ENCODE measurements around the gene KIAA2012.
A peak's percentile ranks its signal among the peaks of the same experiment; 100 is the strongest.

Gene KIAA2012

DNA sequence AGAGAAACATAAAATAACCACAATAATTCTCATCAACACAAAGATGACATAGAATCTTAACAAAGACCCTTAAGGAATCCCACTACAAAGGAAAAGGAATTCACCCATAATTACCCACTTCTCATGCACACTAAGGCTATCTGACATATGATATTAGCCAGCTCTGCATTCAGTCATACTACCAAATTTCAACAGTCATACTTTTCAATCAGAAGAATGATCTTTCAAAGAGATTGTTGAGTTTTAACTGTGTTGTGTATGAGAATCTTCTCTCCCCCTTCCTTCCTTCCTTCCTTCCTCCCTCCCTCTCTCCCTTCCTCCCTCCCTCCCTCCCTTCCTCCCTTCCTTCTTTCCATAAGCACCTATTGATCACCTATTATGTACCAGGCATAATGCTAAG is 22.4 kb upstream of the KIAA2012 start:
- no peak overlapping the region for H3K27ac ChIP-seq (ENCODE audit: low read length, poor library complexity, severe bottlenecking)

DNA sequence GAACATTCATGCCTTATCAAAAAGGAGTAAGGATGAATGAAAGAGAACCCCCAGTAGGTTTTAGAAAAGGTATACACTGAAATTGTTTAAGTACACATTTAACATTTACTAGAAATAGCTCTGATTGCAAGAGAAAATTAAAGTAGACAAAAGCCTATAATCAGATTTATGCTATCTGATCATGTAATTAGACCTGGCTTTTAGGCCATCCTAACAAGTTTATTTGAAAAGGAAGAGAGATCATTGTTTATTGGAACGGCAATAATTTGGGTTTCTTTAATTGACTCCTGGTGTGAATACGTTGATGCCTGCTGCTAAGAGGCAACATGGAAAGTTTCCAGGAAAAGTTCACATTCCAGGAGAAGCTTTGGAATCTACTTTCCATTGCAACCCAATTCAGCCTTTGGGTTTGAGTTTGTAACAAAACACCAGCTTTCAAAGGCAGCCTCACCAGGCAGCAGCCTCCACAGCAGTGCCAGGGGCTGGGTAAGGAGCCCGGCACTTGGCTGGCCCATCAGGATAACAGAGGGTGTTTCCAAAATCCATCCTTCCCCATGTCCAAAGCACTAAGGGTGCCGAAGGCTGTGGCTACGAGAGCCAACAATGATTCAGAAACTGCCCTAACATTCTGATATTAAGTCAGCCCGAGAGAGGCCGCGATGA is 21.4 kb upstream of the KIAA2012 start:
- no peaks in the 10 kb centered on the region for H3K9me3 ChIP-seq (ENCODE audit: control insufficient read depth, low read length)

More for the DNA sequence above, 22.4 kb upstream of the KIAA2012 start:
- DNase-seq = no peak
- no peak overlapping the region for H2BK5ac ChIP-seq (ENCODE audit: low read depth, low read length, poor library complexity, severe bottlenecking)
- no peak overlapping the region for H4K91ac ChIP-seq (ENCODE audit: low read length)
- H3K9me3 ChIP-seq (ENCODE audit: control insufficient read depth, low read length) = no peaks in the 10 kb centered on the region
- no peak overlapping the region for H2BK12ac ChIP-seq (ENCODE audit: low read length in 2 of 2)
- H2AFZ ChIP-seq (ENCODE audit: low read depth, low read length) = no peak overlapping the region
- H3K27me3 ChIP-seq (ENCODE audit: control insufficient read depth in 1 of 2, insufficient read depth in 1 of 2, low read length in 2 of 2) = peaks cover 3 to 25% of the 10 kb centered on the region in 2 experiments
- no peak overlapping the region for H3K4ac ChIP-seq (ENCODE audit: low read depth in 1 of 2, low read length in 2 of 2)
- H3K4me1 ChIP-seq (ENCODE audit: control insufficient read depth, insufficient read depth, low read depth, low read length) = peaks cover 2% of the 10 kb centered on the region
- H3K79me1 ChIP-seq (replicated peaks; ENCODE audit: low read length, poor library complexity, severe bottlenecking) = no peaks in the 10 kb centered on the region
- H3K36me3 ChIP-seq (ENCODE audit: control insufficient read depth in 1 of 2, insufficient read depth in 2 of 2, low read depth in 1 of 2, low read length in 2 of 2) = no peaks in the 10 kb centered on the region
- no peak overlapping the region for H2BK120ac ChIP-seq (ENCODE audit: low read depth, low read length)
- no peak overlapping the region for H2BK15ac ChIP-seq (ENCODE audit: low read depth, poor library complexity, severe bottlenecking)
- no peak overlapping the region for H2AK5ac ChIP-seq (ENCODE audit: low read length, severe bottlenecking)
- no peak overlapping the region for H4K8ac ChIP-seq (ENCODE audit: low read length)
- H3K14ac ChIP-seq (ENCODE audit: low read length in 2 of 2) = no peak overlapping the region
- H3K23ac ChIP-seq (ENCODE audit: low read length in 2 of 2) = no peak overlapping the region
- H3K18ac ChIP-seq (ENCODE audit: low read depth in 1 of 2, low read length in 2 of 2) = no peak overlapping the region
- no peak overlapping the region for H3K4me2 ChIP-seq (ENCODE audit: low read length, poor library complexity, severe bottlenecking)
- no peak overlapping the region for H3K9ac ChIP-seq (ENCODE audit: low read length)
- no peak overlapping the region for H3K4me3 ChIP-seq (ENCODE audit: insufficient read depth in 1 of 2, low read depth in 1 of 2, low read length in 2 of 2)

DNA sequence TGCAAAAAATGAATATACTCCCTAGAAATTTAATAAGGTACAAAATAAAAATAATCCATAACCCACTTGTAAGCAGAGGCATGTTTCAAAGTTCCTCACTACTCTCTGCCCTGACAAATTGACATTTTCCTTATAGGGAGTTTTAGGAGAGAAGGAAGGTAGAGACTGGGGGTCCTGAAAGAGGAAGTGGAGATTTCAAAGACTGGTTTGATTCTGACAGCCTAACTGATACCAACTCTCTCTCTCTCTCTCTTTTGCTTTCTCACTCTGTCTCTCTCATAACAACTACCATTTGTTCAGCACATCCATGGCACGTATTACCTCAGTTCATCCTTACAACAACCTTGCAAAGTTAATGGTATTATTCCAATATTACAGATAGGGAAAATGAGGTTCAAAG is 20.8 kb upstream of the KIAA2012 start:
- no peak overlapping the region for H4K8ac ChIP-seq (ENCODE audit: low read length)
- no peak overlapping the region for H3K4ac ChIP-seq (ENCODE audit: low read depth in 1 of 2, low read length in 2 of 2)
- no peak for DNase-seq
- H3K27me3 ChIP-seq (ENCODE audit: control insufficient read depth in 1 of 2, insufficient read depth in 1 of 2, low read length in 2 of 2) = peaks cover 3 to 36% of the 10 kb centered on the region in 2 experiments
- no peak overlapping the region for H4K91ac ChIP-seq (ENCODE audit: low read length)
- no peak overlapping the region for H2BK120ac ChIP-seq (ENCODE audit: low read depth, low read length)
- H3K36me3 ChIP-seq (ENCODE audit: control insufficient read depth in 1 of 2, insufficient read depth in 2 of 2, low read depth in 1 of 2, low read length in 2 of 2) = no peaks in the 10 kb centered on the region
- H3K4me3 ChIP-seq (ENCODE audit: insufficient read depth in 1 of 2, low read depth in 1 of 2, low read length in 2 of 2) = no peak overlapping the region
- no peak overlapping the region for H2BK5ac ChIP-seq (ENCODE audit: low read depth, low read length, poor library complexity, severe bottlenecking)
- H3K4me1 ChIP-seq (ENCODE audit: control insufficient read depth, insufficient read depth, low read depth, low read length) = peaks cover 2% of the 10 kb centered on the region
- H3K9ac ChIP-seq (ENCODE audit: low read length) = no peak overlapping the region
- H3K27ac ChIP-seq (ENCODE audit: low read length, poor library complexity, severe bottlenecking) = no peak overlapping the region
- no peaks in the 10 kb centered on the region for H3K79me1 ChIP-seq (replicated peaks; ENCODE audit: low read length, poor library complexity, severe bottlenecking)
- no peak overlapping the region for H2AK5ac ChIP-seq (ENCODE audit: low read length, severe bottlenecking)
- H2AFZ ChIP-seq (ENCODE audit: low read depth, low read length) = no peak overlapping the region
- no peak overlapping the region for H3K18ac ChIP-seq (ENCODE audit: low read depth in 1 of 2, low read length in 2 of 2)
- H3K4me2 ChIP-seq (ENCODE audit: low read length, poor library complexity, severe bottlenecking) = no peak overlapping the region
- no peak overlapping the region for H3K14ac ChIP-seq (ENCODE audit: low read length in 2 of 2)
- no peak overlapping the region for H2BK15ac ChIP-seq (ENCODE audit: low read depth, poor library complexity, severe bottlenecking)
- no peak overlapping the region for H3K23ac ChIP-seq (ENCODE audit: low read length in 2 of 2)
- no peak overlapping the region for H2BK12ac ChIP-seq (ENCODE audit: low read length in 2 of 2)
- no CpG with 5 or more reads among the region's 1 CpG for WGBS
- no peaks in the 10 kb centered on the region for H3K9me3 ChIP-seq (ENCODE audit: control insufficient read depth, low read length)

More for the DNA sequence above, 21.4 kb upstream of the KIAA2012 start:
- Histone ChIP-seq H3K27ac (ENCODE audit: low read length, poor library complexity, severe bottlenecking) (no peak overlapping the region), H3K4ac (ENCODE audit: low read depth in 1 of 2, low read length in 2 of 2) (no peak overlapping the region), H4K8ac (ENCODE audit: low read length) (peak overlapping the region; percentile 32), H2BK5ac (ENCODE audit: low read depth, low read length, poor library complexity, severe bottlenecking) (no peak overlapping the region), H2AK5ac (ENCODE audit: low read length, severe bottlenecking) (no peak overlapping the region), H3K18ac (ENCODE audit: low read depth in 1 of 2, low read length in 2 of 2) (no peak overlapping the region), H3K36me3 (ENCODE audit: control insufficient read depth in 1 of 2, insufficient read depth in 2 of 2, low read depth in 1 of 2, low read length in 2 of 2) (no peaks in the 10 kb centered on the region), H2BK120ac (ENCODE audit: low read depth, low read length) (no peak overlapping the region), H3K4me1 (ENCODE audit: control insufficient read depth, insufficient read depth, low read depth, low read length) (peaks cover 2% of the 10 kb centered on the region), H3K23ac (ENCODE audit: low read length in 2 of 2) (no peak overlapping the region), H3K14ac (ENCODE audit: low read length in 2 of 2) (no peak overlapping the region), H2AFZ (ENCODE audit: low read depth, low read length) (no peak overlapping the region), H4K91ac (ENCODE audit: low read length) (no peak overlapping the region), H3K27me3 (ENCODE audit: control insufficient read depth in 1 of 2, insufficient read depth in 1 of 2, low read length in 2 of 2) (peaks cover 3 to 35% of the 10 kb centered on the region in 2 experiments), H2BK15ac (ENCODE audit: low read depth, poor library complexity, severe bottlenecking) (no peak overlapping the region), H3K4me2 (ENCODE audit: low read length, poor library complexity, severe bottlenecking) (peak overlapping the region; percentile 48), H3K9ac (ENCODE audit: low read length) (no peak overlapping the region), H3K4me3 (ENCODE audit: insufficient read depth in 1 of 2, low read depth in 1 of 2, low read length in 2 of 2) (no peak overlapping the region), H2BK12ac (ENCODE audit: low read length in 2 of 2) (no peak overlapping the region), H3K79me1 (replicated peaks; ENCODE audit: low read length, poor library complexity, severe bottlenecking) (no peaks in the 10 kb centered on the region)
- no peak for DNase-seq
- 68% methylated on average over 8 of the region's 8 CpGs for WGBS

DNA sequence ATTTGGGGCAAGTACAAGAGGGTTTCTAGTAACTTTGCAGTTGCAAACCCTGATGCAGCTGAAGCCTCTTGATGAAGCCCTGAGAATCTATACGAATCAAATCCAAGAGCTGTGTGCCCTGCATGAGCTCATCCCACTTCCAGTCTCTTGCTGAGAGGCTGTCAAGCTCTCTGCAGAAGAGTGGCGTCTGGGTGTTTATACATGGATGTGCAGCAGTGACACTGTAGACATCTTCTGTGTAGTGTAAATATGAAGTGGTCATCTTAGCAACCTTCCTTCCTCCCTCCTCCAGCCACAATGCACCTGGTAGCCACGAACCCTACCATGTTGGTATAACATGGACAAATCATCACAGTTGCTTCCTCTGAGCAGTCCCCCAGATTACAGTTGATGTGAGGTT is 18.4 kb upstream of the KIAA2012 start:
- Histone ChIP-seq H3K79me1 (replicated peaks; ENCODE audit: low read length, poor library complexity, severe bottlenecking) (no peaks in the 10 kb centered on the region), H3K14ac (ENCODE audit: low read length in 2 of 2) (no peak overlapping the region), H3K27ac (ENCODE audit: low read length, poor library complexity, severe bottlenecking) (no peak overlapping the region), H3K18ac (ENCODE audit: low read depth in 1 of 2, low read length in 2 of 2) (no peak overlapping the region), H3K23ac (ENCODE audit: low read length in 2 of 2) (no peak overlapping the region), H3K9ac (ENCODE audit: low read length) (no peak overlapping the region), H3K27me3 (ENCODE audit: control insufficient read depth in 1 of 2, insufficient read depth in 1 of 2, low read length in 2 of 2) (peaks cover 3 to 38% of the 10 kb centered on the region in 2 experiments), H2BK12ac (ENCODE audit: low read length in 2 of 2) (no peak overlapping the region), H3K4ac (ENCODE audit: low read depth in 1 of 2, low read length in 2 of 2) (no peak overlapping the region), H3K4me3 (ENCODE audit: insufficient read depth in 1 of 2, low read depth in 1 of 2, low read length in 2 of 2) (no peak overlapping the region), H3K4me1 (ENCODE audit: control insufficient read depth, insufficient read depth, low read depth, low read length) (peaks cover 2% of the 10 kb centered on the region), H2BK120ac (ENCODE audit: low read depth, low read length) (no peak overlapping the region), H4K8ac (ENCODE audit: low read length) (no peak overlapping the region), H2BK5ac (ENCODE audit: low read depth, low read length, poor library complexity, severe bottlenecking) (no peak overlapping the region), H4K91ac (ENCODE audit: low read length) (peak overlapping the region; percentile 28), H2AK5ac (ENCODE audit: low read length, severe bottlenecking) (no peak overlapping the region), H3K4me2 (ENCODE audit: low read length, poor library complexity, severe bottlenecking) (no peak overlapping the region), H2BK15ac (ENCODE audit: low read depth, poor library complexity, severe bottlenecking) (no peak overlapping the region), H3K9me3 (ENCODE audit: control insufficient read depth, low read length) (no peaks in the 10 kb centered on the region), H2AFZ (ENCODE audit: low read depth, low read length) (no peak overlapping the region), H3K36me3 (ENCODE audit: control insufficient read depth in 1 of 2, insufficient read depth in 2 of 2, low read depth in 1 of 2, low read length in 2 of 2) (no peaks in the 10 kb centered on the region)
- WGBS = 69% methylated on average over 3 of the region's 3 CpGs
- DNase-seq = no peak

Measured in mesenchymal stem cell (in vitro differentiated cells and primary cell).